SIG-M5 (cell line): ENCODE data around the gene HRK.
"Not testable (repeated sequence)": the region's sequence is repeated elsewhere in the genome, so short reads cannot be mapped to it uniquely, and the experiment has no call there.

Source experiments
- DNase-seq: peaks from one replicate; lab custom pipeline; 2025; lab: John Stamatoyannopoulos, UW

Gene HRK

GRCh38 chr12:116818948-116819832 is 62.1 kb downstream of the HRK start:
- DNase-seq, result no peak

GRCh38 chr12:116818341-116818856 is 62.8 kb downstream of the HRK start:
- no peak for DNase-seq

- not testable (repeated sequence) for DNase-seq
Observed at GRCh38 chr12:116814766-116815165, 66.5 kb downstream of the HRK start.

- no peak for DNase-seq
Observed at GRCh38 chr12:116813271-116814041, 67.8 kb downstream of the HRK start.

GRCh38 chr12:116812238-116812637 is 69.0 kb downstream of the HRK start:
- no peak for DNase-seq

- no peak for DNase-seq
Observed at GRCh38 chr12:116808113-116809105, 72.8 kb downstream of the HRK start.

- DNase-seq, result no peak
Observed at GRCh38 chr12:116807546-116807945, 73.7 kb downstream of the HRK start.

GRCh38 chr12:116806845-116807440 is 74.3 kb downstream of the HRK start:
- no peak for DNase-seq
